ENCODE measurements around the gene MCIDAS.

MCIDAS gene

GRCh38 chr5:55223812-55224240 is 3.3 kb downstream of the MCIDAS start:
- no peak overlapping the region for H3K4me3 ChIP-seq (ENCODE audit: low read length)
- no peak for DNase-seq (ENCODE audit: low read depth, low spot score)

GRCh38 chr5:55222985-55223811 is 3.9 kb downstream of the MCIDAS start:
- H3K4me3 ChIP-seq (ENCODE audit: low read length): no peak overlapping the region
- DNase-seq (ENCODE audit: low read depth, low spot score): no peak

DNA sequence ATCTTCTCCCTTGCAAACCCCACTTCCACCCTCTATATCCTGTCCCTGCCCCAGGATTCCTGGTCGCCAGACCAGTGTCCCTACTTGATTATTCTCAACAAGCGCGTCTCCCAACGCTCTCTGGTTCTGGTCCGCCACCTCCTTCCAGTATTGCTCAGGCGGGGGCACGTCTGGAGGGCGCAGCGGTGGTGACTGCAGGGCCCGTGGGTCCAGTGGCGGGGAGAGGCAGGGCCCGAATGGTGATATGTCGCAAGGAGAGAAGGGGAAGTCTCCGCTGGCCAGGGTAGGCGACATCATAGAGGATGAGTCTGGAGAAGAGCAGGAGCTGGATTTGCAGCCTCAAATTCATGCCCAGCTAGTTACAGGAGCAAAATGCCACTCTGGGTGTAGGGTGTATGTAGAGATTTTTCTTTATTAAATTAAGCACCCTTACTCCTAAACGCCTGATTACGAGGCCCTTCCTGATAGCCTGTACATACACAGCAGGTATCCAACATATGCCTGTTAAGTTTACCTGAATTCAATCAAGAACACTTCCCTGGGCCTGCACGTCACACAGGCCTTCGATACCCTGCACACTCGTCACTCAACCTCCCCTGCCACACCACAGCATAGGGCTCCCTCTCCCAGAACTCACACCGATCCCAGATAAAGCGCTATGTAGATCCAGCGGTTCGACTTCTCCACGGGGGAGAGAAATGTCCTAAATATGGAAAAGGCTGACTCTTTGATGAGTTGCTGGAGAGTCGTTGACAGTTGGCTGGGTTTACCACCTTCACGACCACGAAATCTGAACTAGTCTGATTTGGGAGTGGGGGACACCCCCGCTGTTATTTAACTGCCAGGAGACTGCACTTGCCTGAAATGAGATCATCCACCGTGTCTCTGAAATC is 4.8 kb downstream of the MCIDAS start:
- no peak overlapping the region for H3K4me3 ChIP-seq (ENCODE audit: low read length)
- peak; percentile 47 for DNase-seq (ENCODE audit: low read depth, low spot score)

DNA sequence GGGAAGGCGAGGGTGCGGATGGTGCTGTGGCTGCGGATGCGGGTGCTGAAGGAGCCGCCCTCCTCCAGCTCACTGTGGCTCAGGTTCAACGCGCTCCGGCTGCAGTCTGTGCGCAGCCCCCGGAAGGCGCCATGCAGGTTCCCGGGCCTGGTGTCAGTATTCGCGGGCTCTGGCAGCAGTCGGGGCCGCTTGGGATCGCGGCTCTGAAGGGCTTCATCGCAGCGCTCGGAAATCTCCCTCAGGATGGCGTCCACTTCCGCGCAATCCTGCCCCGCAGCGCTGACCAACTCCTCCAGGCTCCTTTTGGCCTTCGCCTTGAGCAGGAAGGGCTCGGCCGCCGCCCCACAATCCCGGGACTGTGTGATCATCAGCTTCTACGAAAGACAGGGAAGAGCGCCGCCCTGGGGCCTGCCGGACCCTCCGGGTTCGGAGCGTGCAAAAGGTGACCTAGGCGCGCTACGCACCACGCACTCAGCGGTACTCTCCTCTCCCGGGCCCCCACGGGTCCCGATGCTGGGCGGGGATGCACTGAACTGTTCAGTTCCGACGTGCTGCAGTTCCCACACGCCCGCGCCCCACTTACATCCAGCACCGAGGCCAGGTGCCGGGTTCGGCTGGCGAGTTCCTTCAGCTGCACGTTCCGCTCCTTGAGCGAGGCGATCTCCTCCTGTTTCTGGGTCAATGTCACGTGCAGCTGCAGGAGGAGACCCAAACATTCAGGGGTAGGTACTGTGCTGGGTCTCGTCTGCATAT is 6.5 kb downstream of the MCIDAS start:
- no peak for DNase-seq (ENCODE audit: low read depth, low spot score)
- peak overlapping the region; percentile 37 for H3K4me3 ChIP-seq (ENCODE audit: low read length)

DNA sequence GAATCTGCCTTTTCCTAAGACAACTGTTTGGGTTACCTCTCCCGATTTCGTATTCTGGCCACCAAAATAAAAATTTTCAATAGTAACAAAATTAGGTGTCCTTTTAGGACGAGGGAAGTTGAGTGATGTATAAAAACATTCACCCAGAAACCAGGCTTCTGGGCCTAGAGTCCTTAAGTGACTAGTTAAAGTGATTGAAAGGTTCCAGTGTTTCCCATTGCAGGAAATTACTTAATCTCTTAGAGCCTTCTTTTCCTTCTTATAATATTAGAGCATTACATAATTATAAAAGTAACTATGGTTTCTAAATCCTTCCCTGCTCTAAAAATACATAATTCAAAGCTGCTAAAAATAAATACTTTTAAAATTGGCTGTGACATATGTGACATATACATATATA is 7.3 kb downstream of the MCIDAS start:
- no peak for DNase-seq (ENCODE audit: low read depth, low spot score)
- H3K4me3 ChIP-seq (ENCODE audit: low read length): no peak overlapping the region

DNA sequence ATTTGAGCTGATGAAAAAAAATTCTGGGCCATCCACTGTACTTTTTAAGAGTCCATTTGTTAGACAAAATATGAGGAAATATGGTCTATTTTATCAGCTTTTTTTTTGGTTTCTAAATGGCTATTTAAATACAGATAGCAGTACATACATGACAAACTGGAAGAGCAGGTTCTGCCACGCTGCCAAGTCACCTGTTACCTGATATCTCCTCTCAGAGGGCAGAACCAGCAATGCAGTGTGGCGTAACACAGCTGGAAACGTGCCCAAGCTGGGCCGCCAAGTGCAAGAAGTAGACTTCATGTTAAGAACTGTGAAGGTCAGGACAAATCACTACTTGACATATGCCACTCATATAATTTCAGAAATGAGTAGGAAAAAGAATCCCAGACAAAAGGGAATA is 8.1 kb downstream of the MCIDAS start:
- no peak for DNase-seq (ENCODE audit: low read depth, low spot score)
- no peak overlapping the region for H3K4me3 ChIP-seq (ENCODE audit: low read length)

GRCh38 chr5:55211184-55211874 is 15.8 kb downstream of the MCIDAS start:
- no peak for DNase-seq (ENCODE audit: low read depth, low spot score)
- H3K4me3 ChIP-seq (ENCODE audit: low read length): no peak overlapping the region

DNA sequence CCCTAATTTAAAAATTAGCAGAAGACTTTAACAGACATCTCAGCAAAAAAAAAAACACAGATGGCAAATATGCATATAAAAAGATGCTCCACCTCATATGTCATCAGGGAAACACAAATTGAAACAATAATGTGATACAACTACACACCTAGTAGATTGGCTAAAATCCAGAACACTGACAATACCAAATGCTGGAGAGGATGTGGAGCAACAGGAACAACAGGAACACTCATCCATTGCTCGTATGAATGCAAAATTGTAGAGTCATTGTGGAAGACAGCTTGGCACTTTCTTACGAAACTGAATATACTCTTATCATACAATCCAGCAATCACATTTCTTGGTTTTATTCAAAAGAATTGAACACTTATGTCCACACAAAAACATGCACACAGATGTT is 22.1 kb downstream of the MCIDAS start:
- DNase-seq (ENCODE audit: low read depth, low spot score): no peak
- no peak overlapping the region for H3K4me3 ChIP-seq (ENCODE audit: low read length)

- no peak for DNase-seq (ENCODE audit: low read depth, low spot score)
Measured at GRCh38 chr5:55191165-55191564, 36.0 kb downstream of the MCIDAS start.

DNA sequence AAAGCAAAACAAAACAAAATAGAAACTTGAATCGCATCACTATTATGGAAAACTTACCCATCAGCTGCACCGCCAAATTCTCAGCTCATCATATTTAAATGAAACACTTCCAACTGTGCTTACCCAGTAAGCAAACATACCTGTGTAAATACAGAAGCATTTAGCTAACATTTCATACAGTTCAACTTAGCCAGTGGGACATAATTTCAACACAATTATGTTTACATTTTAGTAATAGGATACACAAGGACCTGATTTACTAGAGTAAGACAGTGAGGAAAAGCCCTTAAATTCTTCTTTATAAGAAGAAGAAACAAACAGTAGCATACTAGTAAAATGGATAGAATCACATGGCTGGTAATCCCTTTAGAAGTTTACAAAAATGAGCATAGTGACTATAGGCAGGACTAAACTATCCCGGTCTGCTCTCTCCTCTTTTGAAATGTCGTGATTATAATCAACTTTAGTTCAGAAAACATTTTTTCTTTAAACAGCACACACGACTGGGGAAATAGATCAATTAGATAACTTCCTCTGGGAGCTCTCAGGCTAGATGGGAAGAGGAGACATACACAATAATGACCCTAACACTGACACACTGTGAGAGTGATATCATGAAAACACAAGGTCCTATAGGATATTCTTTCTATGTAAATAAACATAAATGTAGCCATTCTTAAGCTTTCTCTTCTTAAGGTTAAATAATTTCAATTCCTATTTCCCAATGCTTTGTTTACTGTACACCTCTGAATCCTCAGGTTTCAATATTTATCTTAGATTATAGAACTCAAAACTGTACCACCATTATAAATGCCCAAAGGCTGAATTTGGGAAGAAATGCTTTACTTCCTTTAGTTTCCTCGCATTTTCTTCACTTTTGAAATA is 38.2 kb downstream of the MCIDAS start:
- H3K4me3 ChIP-seq (ENCODE audit: low read length): no peak overlapping the region
- no peak for DNase-seq (ENCODE audit: low read depth, low spot score)

More at GRCh38 chr5:55191165-55191564, 36.0 kb downstream of the MCIDAS start:
- no peak overlapping the region for H3K4me3 ChIP-seq (ENCODE audit: low read length)

DNA sequence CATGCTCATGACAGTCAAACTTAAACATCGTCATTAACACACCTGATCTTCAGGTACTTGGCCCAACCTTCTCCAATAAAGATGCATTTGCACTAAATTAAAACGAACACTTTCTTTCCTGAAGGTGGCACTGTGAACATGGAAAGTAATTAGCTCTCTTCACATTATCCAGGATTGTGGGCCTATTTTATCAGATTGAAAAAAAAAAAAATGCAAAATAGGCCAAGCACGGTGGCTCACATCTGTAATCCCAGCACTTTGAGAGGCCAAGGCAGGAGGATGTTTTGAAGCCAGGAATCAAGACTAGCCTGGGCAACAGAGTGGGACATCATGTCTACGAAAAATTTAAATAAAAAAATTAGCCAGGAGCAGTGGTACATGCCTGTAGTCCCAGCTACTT is 39.7 kb downstream of the MCIDAS start:
- no peak for DNase-seq (ENCODE audit: low read depth, low spot score)

GRCh38 chr5:55180016-55180415 is 47.1 kb downstream of the MCIDAS start:
- H3K4me3 ChIP-seq (ENCODE audit: low read length): no peak overlapping the region
- DNase-seq (ENCODE audit: low read depth, low spot score): no peak

More for the DNA sequence above, 39.7 kb downstream of the MCIDAS start:
- H3K4me3 ChIP-seq (ENCODE audit: low read length): no peak overlapping the region

GRCh38 chr5:55177078-55177477 is 50.0 kb downstream of the MCIDAS start:
- H3K4me3 ChIP-seq (ENCODE audit: low read length): no peak overlapping the region
- DNase-seq (ENCODE audit: low read depth, low spot score): no peak

DNA sequence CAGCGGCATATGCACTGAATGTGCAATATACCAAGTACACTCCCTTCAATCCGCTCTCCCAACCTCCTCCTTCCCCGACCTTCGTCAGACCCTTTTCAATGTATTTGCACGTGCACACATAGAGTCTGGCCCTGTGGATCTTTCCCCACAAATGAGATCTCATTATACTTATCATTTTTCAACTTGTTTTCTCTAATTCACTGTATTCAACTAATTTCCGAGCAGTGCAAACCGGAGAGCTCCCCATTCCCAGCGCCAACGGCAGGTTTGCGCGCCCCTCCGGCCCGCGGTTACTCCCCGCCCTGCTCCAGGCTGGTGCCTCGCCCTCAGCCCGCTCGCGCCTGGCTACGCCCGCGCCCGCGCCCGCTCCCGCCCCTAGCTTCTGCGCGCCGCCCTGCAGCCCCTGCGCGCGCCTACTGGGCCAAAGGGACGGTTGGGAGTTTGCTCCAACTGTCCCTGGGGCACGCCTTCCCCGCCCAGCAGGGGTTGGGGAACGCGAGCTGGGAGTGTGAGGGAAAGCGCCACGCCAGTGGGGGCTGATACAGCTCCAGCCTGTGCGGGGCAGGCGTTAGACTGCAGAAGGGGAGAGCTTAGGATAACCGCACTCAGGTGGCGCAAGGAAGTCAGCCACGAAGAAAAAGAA is 50.8 kb downstream of the MCIDAS start:
- H3K4me3 ChIP-seq (ENCODE audit: low read length): peak overlapping the region; percentile 13; the same call in 1 of the 2 replicates
- DNase-seq (ENCODE audit: low read depth, low spot score): no peak

DNA sequence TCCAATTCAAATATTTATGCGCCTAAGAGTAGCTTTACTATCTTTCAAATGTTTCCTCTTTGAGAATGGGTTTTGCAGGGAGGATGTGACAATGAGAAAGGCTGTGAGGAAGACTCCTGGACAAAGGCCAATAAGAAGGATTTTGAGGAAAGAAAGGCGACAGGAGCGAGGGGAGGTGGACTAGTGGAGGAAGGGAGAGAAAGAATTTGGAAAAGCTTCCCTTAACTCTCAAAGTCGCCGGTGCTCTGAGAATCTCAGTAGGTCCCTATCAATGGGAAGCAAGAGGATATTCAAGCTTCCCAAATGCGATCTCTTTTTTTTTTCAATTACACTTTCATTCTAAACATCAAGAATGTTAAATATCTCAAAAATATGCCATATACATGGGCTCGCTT is 51.3 kb downstream of the MCIDAS start:
- H3K4me3 ChIP-seq (ENCODE audit: low read length): no peak overlapping the region
- DNase-seq (ENCODE audit: low read depth, low spot score): no peak

DNA sequence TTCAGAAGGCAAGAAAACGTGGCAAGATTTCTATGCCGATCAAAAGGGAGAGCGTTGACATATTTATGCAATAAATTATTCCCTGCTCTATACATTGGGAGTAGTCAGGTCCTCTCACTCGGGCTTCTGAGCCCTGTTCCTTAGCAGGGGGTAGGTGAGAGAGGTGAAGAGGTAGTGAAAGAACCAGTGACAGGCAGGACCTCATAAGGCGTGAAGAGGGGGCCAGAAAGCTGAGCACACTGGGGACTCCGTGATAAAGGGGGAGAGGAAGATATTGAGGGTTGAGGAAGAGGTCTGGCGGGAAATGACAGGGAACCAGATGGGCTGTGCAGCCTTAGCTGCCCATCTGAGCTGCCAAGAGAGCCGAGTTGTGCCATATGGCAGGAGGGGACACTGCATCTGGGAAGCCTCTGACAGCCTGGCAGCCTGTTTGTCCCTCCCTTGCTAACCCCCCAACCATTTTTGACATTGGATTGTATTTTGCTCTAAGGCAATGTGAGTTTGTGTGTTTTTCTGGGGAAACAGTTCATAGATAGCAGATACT is 53.4 kb downstream of the MCIDAS start:
- DNase-seq (ENCODE audit: low read depth, low spot score): no peak
- peak overlapping the region; percentile 45 for H3K4me3 ChIP-seq (ENCODE audit: low read length)

All from Jurkat, Clone E6-1 (cell line).